H1 (cell line): ENCODE data around the gene TK2. TPM values are rescaled to one million over a fixed set of nuclear protein-coding genes. Genes with fewer than 3 reads are reported as not detected.

ENCODE experiments used
- CTCF ChIA-PET: fragments of 300-600 bp; sonication (Branson Sonifier 250); formaldehyde crosslinking; loops from one replicate; lab custom pipeline; 2021; ENCODE audit not compliant: partially characterized antibody; lab: Charles Lee
- POLR2A ChIA-PET: fragments of 300-600 bp; sonication (Branson Sonifier 250); formaldehyde crosslinking; loops from one replicate; lab custom pipeline; 2021; ENCODE audit warnings: inconsistent platforms; ENCODE audit not compliant: partially characterized antibody; lab: Charles Lee
- DNase-seq, 2 experiments: peaks; one replicate each; pipeline versions ENCODE4 v3.0.0 to v3.0.0-alpha.2; 2010 to 2022; ENCODE audit warnings: low spot score in 2 of 2, low read depth in 1 of 2, mixed read lengths in 1 of 2
- FAIRE-seq: peaks from 2 replicates; lab custom pipeline; 2011; peaks lifted over from hg19 to GRCh38; lab: Jason Lieb, UNC
- H2AFZ ChIP-seq: 2 replicates; pipeline ENCODE4 v1.8.1; 2012; ENCODE audit warnings: low read length, inconsistent platforms
- H2AK5ac ChIP-seq: 2 replicates; pipeline ENCODE4 v1.6.1; 2013; ENCODE audit warnings: low read depth, low read length
- H2BK120ac ChIP-seq: replicated peaks from 2 replicates; pipeline ENCODE3; 2013; ENCODE audit warnings: low read depth, low read length, inconsistent platforms
- H2BK12ac ChIP-seq: 2 replicates; pipeline ENCODE4 v1.6.1; 2013; ENCODE audit warnings: low read depth, low read length
- H2BK15ac ChIP-seq: 2 replicates; pipeline ENCODE4 v1.6.1; 2013; ENCODE audit warnings: low read length
- H2BK20ac ChIP-seq: 2 replicates; pipeline ENCODE4 v1.6.1; 2013; ENCODE audit warnings: low read length
- H2BK5ac ChIP-seq: 2 replicates; pipeline ENCODE4 v1.6.1; 2013; ENCODE audit warnings: low read depth, low read length
- H3K14ac ChIP-seq: 2 replicates; pipeline ENCODE4 v1.6.1; 2013; ENCODE audit warnings: inconsistent platforms; ENCODE audit not compliant: insufficient read length
- H3K18ac ChIP-seq: 2 replicates; pipeline ENCODE4 v1.6.1; 2013; ENCODE audit warnings: low read length; ENCODE audit errors: extremely low read depth
- H3K23ac ChIP-seq: 2 replicates; pipeline ENCODE4 v1.6.1; 2013; ENCODE audit warnings: inconsistent platforms; ENCODE audit not compliant: insufficient read length
- H3K23me2 ChIP-seq: 2 replicates; pipeline ENCODE4 v1.6.1; 2013; ENCODE audit warnings: low read depth, low read length
- H3K27ac ChIP-seq: 2 replicates; pipeline ENCODE4 v1.6.1; 2011; ENCODE audit warnings: low read depth, low read length, inconsistent platforms
- H3K27me3 ChIP-seq, 4 experiments: replicated peaks in 1 of 4; 1 replicate in 1 of 4; 2 replicates in 3 of 4; pipeline versions ENCODE4 v1.6.1 to v1.8.1; 2011 to 2013; ENCODE audit warnings: low read length in 3 of 4, mild to moderate bottlenecking in 3 of 4, inconsistent platforms in 2 of 4, mixed read lengths in 2 of 4, moderate library complexity in 1 of 4; ENCODE audit not compliant: control insufficient read depth in 3 of 4, insufficient read depth in 3 of 4; ENCODE audit errors: extremely low read depth in 1 of 4
- H3K36me3 ChIP-seq, 4 experiments: 2 replicates each; pipeline versions ENCODE4 v1.6.1 to v1.8.1; 2011 to 2013; ENCODE audit warnings: mild to moderate bottlenecking in 4 of 4, low read length in 3 of 4, moderate library complexity in 2 of 4, control low read depth in 1 of 4, inconsistent platforms in 1 of 4; ENCODE audit not compliant: insufficient read depth in 4 of 4, control insufficient read depth in 2 of 4
- H3K4ac ChIP-seq: replicated peaks from 2 replicates; pipeline ENCODE3; 2013; ENCODE audit warnings: low read length, low read depth, mixed read lengths, inconsistent platforms; ENCODE audit not compliant: insufficient read length
- H3K4me1 ChIP-seq, 4 experiments: replicated peaks in 1 of 4; 1 replicate in 1 of 4; 2 replicates in 3 of 4; pipeline versions ENCODE4 v1.6.1 to v1.8.1; 2011 to 2013; ENCODE audit warnings: low read length in 3 of 4, inconsistent platforms in 2 of 4, mixed read lengths in 1 of 4; ENCODE audit not compliant: insufficient read depth in 4 of 4, control insufficient read depth in 3 of 4
- H3K4me2 ChIP-seq, 2 experiments: 2 replicates each; pipeline versions ENCODE4 v1.6.1 to v1.8.1; 2011 to 2013; ENCODE audit warnings: low read depth in 2 of 2, low read length in 2 of 2, control low read depth in 1 of 2, inconsistent platforms in 1 of 2, mild to moderate bottlenecking in 1 of 2; ENCODE audit not compliant: insufficient read depth in 1 of 2
- H3K4me3 ChIP-seq, 4 experiments: fragments of 200-600, 300-600 bp in 1 of 4; sonication (generic), shearing (Covaris generic), sonication (Bioruptor Twin) in 1 of 4; 2 replicates each; pipeline versions ENCODE4 v1.5.1 to v1.8.1; 2011 to 2016; ENCODE audit warnings: low read length in 4 of 4, low read depth in 3 of 4, control low read depth in 2 of 4, inconsistent platforms in 2 of 4, mild to moderate bottlenecking in 2 of 4, mixed read lengths in 1 of 4, moderate library complexity in 1 of 4; ENCODE audit not compliant: insufficient read depth in 2 of 4; ENCODE audit errors: extremely low read depth in 1 of 4
- H3K56ac ChIP-seq: replicated peaks from 2 replicates; pipeline ENCODE3; 2013; ENCODE audit warnings: low read depth, mild to moderate bottlenecking, mixed read lengths, low read length, inconsistent platforms; ENCODE audit not compliant: insufficient read length
- H3K79me1 ChIP-seq: 2 replicates; pipeline ENCODE4 v1.6.1; 2013; ENCODE audit warnings: low read depth, low read length, control low read depth
- H3K79me2 ChIP-seq, 2 experiments: 2 replicates each; pipeline versions ENCODE4 v1.6.1 to v1.8.1; 2012 to 2013; ENCODE audit warnings: low read length in 2 of 2, mild to moderate bottlenecking in 2 of 2, inconsistent platforms in 1 of 2; ENCODE audit not compliant: insufficient read depth in 2 of 2, control insufficient read depth in 1 of 2
- H3K9ac ChIP-seq, 4 experiments: replicated peaks in 1 of 4; 1 replicate in 1 of 4; 2 replicates in 3 of 4; pipeline versions ENCODE4 v1.6.1 to v1.8.1; 2011 to 2013; ENCODE audit warnings: low read depth in 3 of 4, low read length in 3 of 4, control low read depth in 2 of 4, mild to moderate bottlenecking in 2 of 4, moderate library complexity in 2 of 4, inconsistent platforms in 1 of 4; ENCODE audit errors: extremely low read depth in 1 of 4
- H3K9me3 ChIP-seq, 2 experiments: 2 replicates each; pipeline versions ENCODE4 v1.6.1 to v1.8.1; 2012 to 2013; ENCODE audit warnings: mild to moderate bottlenecking in 2 of 2, moderate library complexity in 2 of 2, control low read depth in 1 of 2, inconsistent platforms in 1 of 2, low read depth in 1 of 2, low read length in 1 of 2, mixed read lengths in 1 of 2; ENCODE audit not compliant: insufficient read depth in 2 of 2
- H4K20me1 ChIP-seq, 2 experiments: replicated peaks in 1 of 2; 2 replicates each; pipeline versions ENCODE3 to v1.8.1; 2011 to 2013; ENCODE audit warnings: inconsistent platforms in 2 of 2, low read length in 2 of 2, mild to moderate bottlenecking in 1 of 2; ENCODE audit not compliant: insufficient read depth in 2 of 2, control insufficient read depth in 1 of 2
- H4K5ac ChIP-seq: 2 replicates; pipeline ENCODE4 v1.6.1; 2013; ENCODE audit warnings: low read length, low read depth, mixed read lengths, inconsistent platforms; ENCODE audit not compliant: insufficient read length
- H4K8ac ChIP-seq: 2 replicates; pipeline ENCODE4 v1.8.0; 2013; ENCODE audit warnings: mild to moderate bottlenecking, moderate library complexity, low read length, inconsistent platforms; ENCODE audit not compliant: insufficient read depth; ENCODE audit errors: extremely low read depth
- H4K91ac ChIP-seq: replicated peaks from 2 replicates; pipeline ENCODE3; 2013; ENCODE audit warnings: low read length, mixed read lengths, inconsistent platforms; ENCODE audit not compliant: insufficient read length
- ASH2L ChIP-seq: fragments of 200-600, 300-600 bp; sonication (generic); IDR thresholded peaks from one replicate; pipeline ENCODE4 v1.7.1; 2017; ENCODE audit warnings: low read length
- BRCA1 ChIP-seq: IDR thresholded peaks from 2 replicates; pipeline ENCODE4 v1.6.1; 2012; ENCODE audit warnings: low read depth, low read length, improper control_type of control experiment
- CBX8 ChIP-seq: fragments of 300-800, 300-1000 bp; sonication (generic); IDR thresholded peaks from 2 replicates; pipeline ENCODE4 v1.7.1; 2016; ENCODE audit warnings: low read depth, low read length, borderline replicate concordance
- EP300 ChIP-seq, 2 experiments: IDR thresholded peaks; 1 replicate in 1 of 2; 2 replicates in 1 of 2; pipeline ENCODE4 v1.6.1; 2011 to 2012; ENCODE audit warnings: low read depth in 2 of 2, low read length in 2 of 2, mild to moderate bottlenecking in 2 of 2, borderline replicate concordance in 1 of 2, inconsistent platforms in 1 of 2, moderate library complexity in 1 of 2
- EZH2 ChIP-seq: fragments of 200-600 bp; sonication (generic); IDR thresholded peaks from 2 replicates; pipeline ENCODE4 v1.7.1; 2012; ENCODE audit warnings: low read depth, mild to moderate bottlenecking, moderate library complexity, low read length, inconsistent platforms; ENCODE audit not compliant: severe bottlenecking
- GTF2F1 ChIP-seq: IDR thresholded peaks from 2 replicates; pipeline ENCODE4 v1.6.1; 2012; ENCODE audit warnings: low read depth, low read length, improper control_type of control experiment, borderline replicate concordance
- PHF8 ChIP-seq: fragments of 200-600 bp; sonication (generic); conservative IDR thresholded peaks from 2 replicates; pipeline ENCODE4 v1.7.1; 2012; ENCODE audit warnings: low read depth, mild to moderate bottlenecking, inconsistent platforms, low read length, moderate library complexity
- POU5F1 ChIP-seq: IDR thresholded peaks from 2 replicates; pipeline ENCODE4 v1.6.1; 2011; ENCODE audit warnings: low read depth, mild to moderate bottlenecking, low read length, moderate library complexity
- RFX5 ChIP-seq: IDR thresholded peaks from 2 replicates; pipeline ENCODE4 v1.6.1; 2011; ENCODE audit warnings: low read depth, low read length, improper control_type of control experiment, borderline replicate concordance
- SIN3A ChIP-seq, 2 experiments: IDR thresholded peaks in 1 of 2; conservative IDR thresholded peaks in 1 of 2; 2 replicates each; pipeline ENCODE4 v1.6.1; 2011 to 2012; ENCODE audit warnings: low read length in 2 of 2, improper control_type of control experiment in 1 of 2, low read depth in 1 of 2, mild to moderate bottlenecking in 1 of 2
- SP2 ChIP-seq: IDR thresholded peaks from 2 replicates; pipeline ENCODE4 v1.6.1; 2012; ENCODE audit warnings: mild to moderate bottlenecking, low read length, inconsistent platforms
- TCF12 ChIP-seq: IDR thresholded peaks from 2 replicates; pipeline ENCODE4 v1.6.1; 2011; ENCODE audit warnings: low read depth, mild to moderate bottlenecking, low read length
- WGBS, 2 experiments: shearing (Covaris generic) in 1 of 2; methylation state at CpG; one replicate each; pipeline versions ENCODE4 v1.1.6 to v1.1.7; 2013 to 2015; ENCODE audit warnings: low lambda C conversion rate in 2 of 2, mixed read lengths in 2 of 2, inconsistent platforms in 1 of 2, low coverage in 1 of 2, missing lambda C conversion rate in 1 of 2; ENCODE audit not compliant: insufficient replicate concordance in 2 of 2, insufficient coverage in 1 of 2, insufficient read length in 1 of 2; ENCODE audit errors: extremely low coverage in 1 of 2, missing lambda C conversion rate in 1 of 2; 5-methylcytosine and 5-hydroxymethylcytosine counted together
- polyA plus RNA-seq, 7 experiments: library from polyadenylated mRNA; depleted of rRNA in 3 of 7; stranded (reverse) in 5 of 7; unstranded in 2 of 7; fragments of >200 nt in 5 of 7; fragments of 200-250 nt in 2 of 7; gene quantifications; 1 replicate in 5 of 7; 2 replicates in 1 of 7; 4 replicates in 1 of 7; pipeline versions ENCODE4 v1.2.1 to v1.2.3, GENCODE V29; 2011 to 2013; ENCODE audit warnings: missing spikeins in 2 of 7, mixed read lengths in 2 of 7
- total RNA-seq: library from RNA; stranded (reverse); fragmentation: NEBNext Ultra II Directional; extraction: Animal tissue kit (Norgen Biotek cat#: 25700); gene quantifications from 2 replicates; pipeline ENCODE4 v1.2.1, GENCODE V29; 2021

TK2 gene
- total and polyA plus RNA-seq, 2 of the 8 experiments (the other 6 are each of a cell fraction or from before 2014, with no cell fraction given): 2.7 to 3.6 TPM

DNA sequence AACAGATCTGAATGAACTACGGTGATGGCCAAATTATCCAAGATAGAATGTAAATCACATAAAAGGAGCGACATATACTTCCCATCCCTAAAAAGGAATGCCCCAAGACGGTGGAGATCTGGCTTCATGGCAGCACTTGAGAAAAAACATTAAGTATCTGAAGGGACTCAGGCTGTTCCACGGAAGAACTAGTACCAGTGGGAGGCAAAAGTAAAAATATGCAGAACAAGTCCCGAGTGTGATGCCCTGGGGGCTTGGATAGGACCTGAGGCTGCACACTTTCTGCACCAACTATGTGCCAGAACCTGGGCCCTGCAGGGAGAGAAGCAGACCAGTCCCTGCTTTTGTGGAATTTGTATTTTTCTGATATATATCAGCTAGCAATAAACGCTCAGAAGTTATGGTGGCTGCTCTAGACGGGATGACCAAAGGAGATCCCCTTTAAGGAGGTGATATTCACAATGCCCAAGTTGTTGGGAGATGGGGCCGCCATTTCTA lies 1.9 kb upstream of the TK2 start:
- no peaks in the 10 kb centered on the region for H3K79me2 ChIP-seq
- H3K4ac ChIP-seq: no peak overlapping the region
- no peak overlapping the region for H4K5ac ChIP-seq
- 0 out of 2 replicates have a peak overlapping the region, but pooled peaks have one; percentile 83 for H2BK15ac ChIP-seq
- no peaks in the 10 kb centered on the region for H4K20me1 ChIP-seq
- no peak overlapping the region for H3K56ac ChIP-seq
- WGBS, 2 experiments: 62% methylated on average over 8 of the region's 8 CpGs; no CpG with 5 or more reads in 1 of the 2 experiments
- DNase-seq (no peak), FAIRE-seq (no peak)
- no peak overlapping the region for H4K91ac ChIP-seq
- H3K4me3 ChIP-seq: peak overlapping the region; percentile 32 to 59 (median 41)
- H3K9ac ChIP-seq: peak overlapping the region in 2 of 4 experiments; percentile 56 to 76; a peak in 2 of 7 replicates
- CTCF ChIA-PET: interaction anchor here (0.8 to 4.2 kb wide), 12 partner anchors 8 to 188 kb away, joined by 3 to 22 read pairs (median 4); partner anchors contain the start of gene CMTM1
- no peak overlapping the region for H2BK120ac ChIP-seq
- peak overlapping the region; percentile 93; the same call in 1 of the 2 replicates for H2AFZ ChIP-seq
- no peak overlapping the region for H2BK20ac ChIP-seq
- H3K4me1 ChIP-seq: peaks cover 0 to 12% (median 9%) of the 10 kb centered on the region in 4 experiments; a peak in 5 of 7 replicates
- H3K27me3 ChIP-seq: peaks cover 0 to 21% (median 12%) of the 10 kb centered on the region in 4 experiments; a peak in 6 of 7 replicates
- H2AK5ac ChIP-seq: no peak overlapping the region
- peak overlapping the region; percentile 77; the same call in 1 of the 2 replicates for H2BK12ac ChIP-seq
- H3K4me2 ChIP-seq: peak overlapping the region; percentile 71 to 91
- no peak overlapping the region for H3K23ac ChIP-seq
- H3K9me3 ChIP-seq: peaks cover 0 to 4% of the 10 kb centered on the region in 2 experiments; a peak in 1 of 4 replicates
- peaks cover 15% of the 10 kb centered on the region for H3K23me2 ChIP-seq
- no peak overlapping the region for H2BK5ac ChIP-seq
- no peak overlapping the region for H3K14ac ChIP-seq
- H3K79me1 ChIP-seq: no peaks in the 10 kb centered on the region; the same call in 1 of the 2 replicates
- POLR2A ChIA-PET: interaction anchor here (0.8 to 2.8 kb wide), 10 partner anchors 10 to 151 kb away, joined by 3 to 9 read pairs (median 4); partner anchors contain the start of genes CMTM2 and CMTM3
- no peaks in the 10 kb centered on the region for H3K36me3 ChIP-seq
- H3K18ac ChIP-seq: no peak overlapping the region; the same call in 1 of the 2 replicates
- H4K8ac ChIP-seq: 0 out of 2 replicates have a peak overlapping the region, but pooled peaks have one; percentile 64
- 0 out of 2 replicates have a peak overlapping the region, but pooled peaks have one; percentile 33 for H3K27ac ChIP-seq
- TF ChIP-seq SP2: no peak
- TF ChIP-seq POU5F1: no peak
- TF ChIP-seq ASH2L: no peak
- no peak for TF ChIP-seq BRCA1
- no peak for TF ChIP-seq PHF8
- TF ChIP-seq EP300 (IDR thresholded peaks at IDR 0.05; ENCODE audit: borderline replicate concordance in 1 of 2, low read depth in 2 of 2, low read length in 2 of 2): no peak
- TF ChIP-seq SIN3A (conservative IDR thresholded peaks at IDR 0.05 in 1 of 2, IDR thresholded peaks at IDR 0.05 in 1 of 2; ENCODE audit: low read depth in 1 of 2, low read length in 2 of 2): no peak
- no peak for TF ChIP-seq RFX5
- no peak for TF ChIP-seq GTF2F1
- TF ChIP-seq CBX8: no peak
- no peak for TF ChIP-seq TCF12
- no peak for TF ChIP-seq EZH2
